GM06990 (cell line): Measurements from ENCODE around the gene SLX4IP.

Source experiments
- DNase-seq: peaks from one replicate; pipeline ENCODE4 v3.0.0-alpha.2; 2011; ENCODE audit not compliant: insufficient read length; ENCODE audit errors: extremely low read depth
- H3K27me3 ChIP-seq: replicated peaks from 2 replicates; pipeline ENCODE4 v1.6.0; 2011; ENCODE audit warnings: low read length; ENCODE audit not compliant: control insufficient read depth, insufficient read depth
- H3K36me3 ChIP-seq: 2 replicates; pipeline ENCODE4 v1.5.1; 2011; ENCODE audit warnings: low read length; ENCODE audit not compliant: control insufficient read depth, insufficient read depth
- H3K4me3 ChIP-seq: replicated peaks from 2 replicates; pipeline ENCODE4 v1.5.1; 2011; ENCODE audit warnings: low read depth, mild to moderate bottlenecking, control low read depth, low read length
- TF ChIP-seq, protein P1 (sequence below): IDR thresholded peaks from 2 replicates; pipeline ENCODE4 v1.5.1; 2011; ENCODE audit warnings: low read length, control low read depth, mild to moderate bottlenecking, inconsistent platforms; ENCODE audit not compliant: insufficient read depth, poor library complexity, severe bottlenecking

Gene SLX4IP

DNA sequence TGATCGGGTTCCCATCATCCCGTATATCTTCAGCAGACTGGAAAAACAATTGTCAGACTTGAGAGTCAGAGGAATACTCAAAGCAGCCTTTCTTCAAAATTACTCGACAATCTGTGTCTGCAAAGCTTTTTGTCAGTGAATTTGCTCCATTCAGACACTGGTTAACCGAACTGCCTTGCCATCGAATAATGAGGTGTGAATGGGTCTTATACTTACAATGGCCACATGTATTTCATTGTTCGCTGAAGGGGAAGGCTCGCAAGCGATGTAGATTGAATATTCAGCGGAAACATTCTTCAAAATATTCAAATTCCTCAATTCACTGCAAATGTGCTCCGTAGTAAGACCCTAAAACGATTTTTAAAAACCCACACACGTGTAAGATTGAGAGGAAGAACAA, 205.8 kb downstream of the SLX4IP start:
- Histone ChIP-seq H3K4me3 (no peak overlapping the region), H3K36me3 (no peaks in the 10 kb centered on the region; the same call in 1 of the 2 replicates), H3K27me3 (no peaks in the 10 kb centered on the region)
- no peak for DNase-seq
- TF ChIP-seq, protein P1, sequence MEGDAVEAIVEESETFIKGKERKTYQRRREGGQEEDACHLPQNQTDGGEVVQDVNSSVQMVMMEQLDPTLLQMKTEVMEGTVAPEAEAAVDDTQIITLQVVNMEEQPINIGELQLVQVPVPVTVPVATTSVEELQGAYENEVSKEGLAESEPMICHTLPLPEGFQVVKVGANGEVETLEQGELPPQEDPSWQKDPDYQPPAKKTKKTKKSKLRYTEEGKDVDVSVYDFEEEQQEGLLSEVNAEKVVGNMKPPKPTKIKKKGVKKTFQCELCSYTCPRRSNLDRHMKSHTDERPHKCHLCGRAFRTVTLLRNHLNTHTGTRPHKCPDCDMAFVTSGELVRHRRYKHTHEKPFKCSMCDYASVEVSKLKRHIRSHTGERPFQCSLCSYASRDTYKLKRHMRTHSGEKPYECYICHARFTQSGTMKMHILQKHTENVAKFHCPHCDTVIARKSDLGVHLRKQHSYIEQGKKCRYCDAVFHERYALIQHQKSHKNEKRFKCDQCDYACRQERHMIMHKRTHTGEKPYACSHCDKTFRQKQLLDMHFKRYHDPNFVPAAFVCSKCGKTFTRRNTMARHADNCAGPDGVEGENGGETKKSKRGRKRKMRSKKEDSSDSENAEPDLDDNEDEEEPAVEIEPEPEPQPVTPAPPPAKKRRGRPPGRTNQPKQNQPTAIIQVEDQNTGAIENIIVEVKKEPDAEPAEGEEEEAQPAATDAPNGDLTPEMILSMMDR: no peak

DNA sequence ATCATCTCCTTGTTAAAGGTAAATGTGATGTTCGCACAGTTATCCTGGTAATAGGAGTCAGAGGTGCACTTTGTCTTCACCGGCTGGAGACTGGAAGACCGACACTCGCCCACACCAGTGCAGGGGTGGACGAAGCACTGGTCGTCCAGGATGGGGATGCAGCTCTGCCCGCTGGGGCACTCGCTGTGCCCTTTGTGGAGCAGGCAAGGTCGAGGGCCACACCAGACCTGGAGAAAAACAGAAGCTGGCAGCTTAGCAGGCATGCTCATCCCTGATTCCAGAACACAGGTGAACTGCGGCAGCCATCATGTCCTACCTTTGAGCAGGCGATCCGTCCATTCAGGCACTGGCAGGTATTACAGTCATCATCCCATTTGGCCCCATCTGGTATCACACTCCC, 206.4 kb downstream of the SLX4IP start:
- TF ChIP-seq, protein P1: no peak
- no peak for DNase-seq
- Histone ChIP-seq H3K4me3 (no peak overlapping the region), H3K27me3 (no peaks in the 10 kb centered on the region), H3K36me3 (no peaks in the 10 kb centered on the region; the same call in 1 of the 2 replicates)

DNA sequence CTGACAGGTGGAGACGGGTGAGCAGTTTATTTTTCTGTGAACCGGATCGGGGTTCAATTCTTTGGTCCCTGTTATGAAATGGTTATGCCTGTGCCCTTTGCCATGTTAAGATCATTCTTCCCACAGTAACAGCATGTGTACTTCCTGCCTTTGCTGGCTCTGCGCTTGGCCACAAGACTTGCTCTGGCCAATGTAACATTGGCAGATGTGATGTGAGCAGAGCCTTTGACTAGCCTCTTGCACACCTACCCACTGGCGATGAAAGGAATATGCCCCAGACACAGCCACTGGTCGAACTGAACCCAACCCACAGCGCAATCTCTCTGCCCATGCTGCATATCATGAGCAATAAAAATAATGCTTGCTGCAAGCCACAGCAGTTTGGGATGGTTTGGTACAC, 206.8 kb downstream of the SLX4IP start:
- no peak overlapping the region for H3K4me3 ChIP-seq
- no peak for DNase-seq
- H3K36me3 ChIP-seq: no peaks in the 10 kb centered on the region; the same call in 1 of the 2 replicates
- H3K27me3 ChIP-seq: no peaks in the 10 kb centered on the region
- TF ChIP-seq, protein P1: no peak

DNA sequence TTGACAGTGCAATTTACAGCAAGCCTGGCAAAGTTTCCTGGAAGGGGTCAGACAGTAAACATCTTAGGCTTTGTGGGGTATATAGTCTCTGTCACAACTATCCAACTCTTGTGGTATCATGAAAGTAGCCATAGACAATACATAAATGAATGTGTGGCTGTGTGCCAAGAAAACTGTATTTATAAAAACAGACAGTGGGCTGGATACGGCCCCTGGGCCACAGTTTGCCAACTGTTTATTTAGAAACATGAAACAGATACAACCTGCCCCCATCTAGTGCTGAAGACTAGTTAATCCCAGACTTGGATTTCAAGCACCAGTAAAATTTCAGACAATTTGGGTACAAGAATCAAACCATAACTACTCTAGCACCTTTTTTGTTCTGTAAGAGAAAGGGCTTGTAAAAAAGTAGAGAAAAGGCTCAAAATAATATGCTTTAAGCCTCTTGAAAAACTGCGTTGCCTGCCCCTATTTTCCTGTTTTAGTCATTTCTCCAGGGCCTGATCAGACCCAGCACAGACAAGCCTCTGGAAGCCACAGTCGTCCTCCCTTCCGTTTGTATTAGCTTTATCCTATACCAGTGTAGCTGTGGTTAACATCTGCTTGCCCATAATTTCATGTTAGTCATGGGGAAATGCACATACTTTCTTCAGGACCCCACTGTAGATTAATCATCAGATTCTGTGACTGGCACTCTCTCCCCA, 207.9 kb downstream of the SLX4IP start:
- Histone ChIP-seq H3K27me3 (no peaks in the 10 kb centered on the region), H3K36me3 (no peaks in the 10 kb centered on the region; the same call in 1 of the 2 replicates), H3K4me3 (no peak overlapping the region)
- TF ChIP-seq, protein P1: no peak
- DNase-seq: no peak

DNA sequence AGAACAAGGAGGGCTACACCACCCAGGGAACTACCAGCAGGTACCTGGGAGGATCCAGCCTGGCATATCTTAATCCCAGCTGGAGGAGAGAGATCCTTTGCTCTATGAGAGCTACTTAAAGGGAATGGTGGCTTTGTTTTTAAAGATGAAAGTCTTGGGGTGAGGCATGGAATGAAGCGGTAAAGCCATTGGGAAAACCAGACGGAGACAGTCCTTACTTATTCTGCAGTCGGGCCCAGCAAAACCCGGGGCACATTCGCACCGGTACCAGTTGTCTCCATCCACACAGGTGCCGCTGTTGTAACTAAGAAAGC, 208.4 kb downstream of the SLX4IP start:
- no peak for DNase-seq
- H3K4me3 ChIP-seq: no peak overlapping the region
- H3K36me3 ChIP-seq: no peaks in the 10 kb centered on the region; the same call in 1 of the 2 replicates
- H3K27me3 ChIP-seq: no peaks in the 10 kb centered on the region; the same call in 1 of the 2 replicates
- TF ChIP-seq, protein P1: no peak
